Activated T-helper 9 cell treated with anti-CD3 and anti-CD28 coated beads, Interleukin-2, amount 50 U/mL, for 16 hours (primary cell): ENCODE data around the gene SENP1.

Source experiments
- DNase-seq: peaks from one replicate; pipeline ENCODE4 v3.0.0-alpha.2; 2020; ENCODE audit warnings: low read depth

SENP1 gene

DNA sequence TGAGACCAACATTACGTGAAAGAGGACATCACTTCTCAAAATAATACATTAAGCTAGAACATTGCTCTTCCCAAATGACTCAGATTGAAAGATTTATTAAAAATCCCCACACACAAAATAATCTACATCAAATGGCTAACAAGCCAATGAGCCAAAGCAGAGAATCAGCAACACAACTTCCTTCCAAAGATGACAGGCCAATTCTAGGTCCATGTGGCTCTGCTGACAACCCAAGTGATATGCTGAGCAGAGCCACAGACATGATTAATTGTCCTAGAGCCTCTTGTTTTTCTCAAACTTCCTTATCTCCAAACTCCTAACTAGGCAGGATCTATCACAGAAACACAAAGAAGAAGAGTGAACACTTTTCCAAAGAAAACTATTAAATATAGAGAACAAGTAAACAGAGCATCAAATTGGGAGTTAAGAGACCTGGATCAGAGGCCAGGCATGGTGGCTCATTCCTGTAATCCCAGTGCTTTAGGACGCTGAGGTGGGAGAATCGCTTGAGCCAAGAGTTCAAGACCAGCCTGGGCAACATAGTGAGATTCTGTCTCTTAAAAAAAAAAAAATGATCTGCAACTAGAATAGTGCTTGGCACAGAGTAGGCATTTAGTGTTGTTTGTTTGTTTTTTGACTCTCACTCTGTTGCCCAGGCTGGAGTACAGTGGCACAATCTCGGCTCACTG is 38.5 kb downstream of the SENP1 start:
- no peak for DNase-seq

DNA sequence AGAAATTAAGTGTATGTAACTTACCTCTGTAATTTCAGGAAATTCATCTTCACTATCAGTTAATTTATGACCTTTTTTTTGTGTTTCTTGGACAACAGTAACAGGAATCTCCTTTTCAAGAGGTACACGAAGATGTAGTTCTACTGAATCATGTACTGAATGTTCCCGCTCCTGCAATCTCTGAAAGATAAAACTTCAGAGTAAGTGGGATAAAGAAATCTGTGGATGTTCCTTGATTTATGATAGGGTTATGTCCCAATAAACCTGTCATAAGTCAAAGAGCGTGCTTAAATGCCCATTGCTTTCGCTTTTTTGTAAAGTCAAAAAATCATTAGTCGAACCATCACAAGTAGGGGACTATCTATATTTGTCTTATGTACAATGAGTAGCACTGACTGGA is 40.8 kb downstream of the SENP1 start:
- no peak for DNase-seq

DNA sequence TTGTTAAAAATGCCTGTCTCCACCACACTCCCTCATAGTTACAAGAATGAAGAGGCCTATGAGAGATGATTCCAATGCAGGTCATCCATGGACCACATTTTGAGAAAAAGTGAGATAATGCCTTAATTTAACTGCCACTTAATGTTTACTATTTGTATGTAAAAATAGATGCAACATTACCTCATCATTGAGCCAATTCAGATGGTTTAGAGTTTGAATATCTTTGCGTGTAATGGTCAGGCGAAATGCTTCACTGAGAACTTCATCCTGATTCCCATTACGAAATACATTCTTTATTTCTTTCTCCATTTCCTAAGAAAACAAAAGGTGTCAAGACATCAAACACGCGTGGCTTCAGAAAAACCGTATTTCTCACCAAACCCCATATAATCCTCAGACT is 42.3 kb downstream of the SENP1 start:
- no peak for DNase-seq

DNA sequence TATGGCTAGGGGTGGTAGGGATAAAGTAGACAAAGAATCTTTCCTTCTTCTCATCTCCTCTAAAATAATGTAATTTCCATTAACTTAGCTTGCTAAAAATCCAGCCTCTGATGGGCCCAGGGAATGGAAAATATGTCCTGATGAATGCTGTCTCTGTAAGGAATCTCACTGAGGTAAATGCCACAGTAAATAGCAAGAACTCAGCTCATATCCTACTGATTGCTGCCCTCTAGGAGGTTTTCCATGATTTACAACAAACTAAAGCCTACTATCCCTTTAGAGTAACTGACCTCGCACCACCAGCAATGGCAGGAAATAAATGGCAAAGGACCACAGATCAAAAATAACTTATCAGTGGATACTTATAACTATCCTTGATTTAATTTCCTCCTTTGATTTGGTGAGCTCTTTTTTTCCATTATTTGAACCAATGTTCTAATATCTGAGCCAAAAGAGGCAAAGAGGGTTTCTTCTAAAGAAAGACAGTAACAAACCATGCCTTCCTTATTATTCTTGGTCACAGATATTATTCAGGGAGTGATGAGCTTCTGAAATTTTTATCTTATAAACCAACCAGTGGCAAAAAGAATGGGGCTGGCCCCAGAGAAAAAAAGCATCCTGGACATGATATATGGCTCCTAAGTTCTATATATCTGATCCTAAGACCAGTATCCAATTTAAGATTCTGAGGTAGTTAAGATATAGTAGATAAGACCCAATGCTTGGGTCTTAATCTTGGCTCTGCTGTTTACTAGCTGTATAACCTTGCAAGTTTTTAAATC is 43.8 kb downstream of the SENP1 start:
- no peak for DNase-seq

DNA sequence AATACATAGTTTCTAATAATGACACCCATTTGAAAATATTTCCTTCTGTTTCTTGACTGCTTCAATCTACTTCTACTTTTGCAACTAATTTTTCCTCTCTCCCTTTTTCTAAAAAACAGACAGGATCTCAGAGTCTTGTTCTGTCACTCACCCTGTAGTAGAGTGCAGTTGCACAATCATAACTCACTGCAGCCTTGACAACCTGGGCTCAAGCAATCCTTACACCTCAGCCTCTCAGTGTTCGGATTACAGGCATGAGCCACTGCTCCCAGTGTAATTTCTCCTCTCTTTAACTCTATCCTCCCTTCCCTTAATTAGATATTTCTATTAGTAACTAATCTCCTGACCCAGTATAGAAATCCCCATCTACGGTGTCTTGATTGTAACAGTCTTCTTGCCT is 45.4 kb downstream of the SENP1 start:
- no peak for DNase-seq

DNA sequence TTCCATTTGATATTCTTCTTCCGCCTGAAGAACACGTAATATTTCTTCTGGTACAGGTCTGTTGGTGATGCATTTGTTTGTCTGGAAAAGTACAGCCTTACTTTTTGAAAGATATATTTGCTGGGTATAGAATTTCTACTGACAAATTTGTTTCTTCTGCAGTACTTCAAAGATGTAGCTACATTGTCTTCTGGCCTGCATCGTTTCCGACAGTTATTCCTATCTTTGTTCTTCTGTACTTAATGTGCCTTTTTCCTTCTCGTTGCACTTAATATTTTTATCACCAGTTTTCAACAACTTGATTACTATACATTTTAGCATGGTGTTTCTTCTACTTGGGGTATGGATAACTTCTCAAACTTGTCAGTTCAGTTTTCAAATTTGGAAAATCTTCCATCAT is 47.1 kb downstream of the SENP1 start:
- no peak for DNase-seq

DNA sequence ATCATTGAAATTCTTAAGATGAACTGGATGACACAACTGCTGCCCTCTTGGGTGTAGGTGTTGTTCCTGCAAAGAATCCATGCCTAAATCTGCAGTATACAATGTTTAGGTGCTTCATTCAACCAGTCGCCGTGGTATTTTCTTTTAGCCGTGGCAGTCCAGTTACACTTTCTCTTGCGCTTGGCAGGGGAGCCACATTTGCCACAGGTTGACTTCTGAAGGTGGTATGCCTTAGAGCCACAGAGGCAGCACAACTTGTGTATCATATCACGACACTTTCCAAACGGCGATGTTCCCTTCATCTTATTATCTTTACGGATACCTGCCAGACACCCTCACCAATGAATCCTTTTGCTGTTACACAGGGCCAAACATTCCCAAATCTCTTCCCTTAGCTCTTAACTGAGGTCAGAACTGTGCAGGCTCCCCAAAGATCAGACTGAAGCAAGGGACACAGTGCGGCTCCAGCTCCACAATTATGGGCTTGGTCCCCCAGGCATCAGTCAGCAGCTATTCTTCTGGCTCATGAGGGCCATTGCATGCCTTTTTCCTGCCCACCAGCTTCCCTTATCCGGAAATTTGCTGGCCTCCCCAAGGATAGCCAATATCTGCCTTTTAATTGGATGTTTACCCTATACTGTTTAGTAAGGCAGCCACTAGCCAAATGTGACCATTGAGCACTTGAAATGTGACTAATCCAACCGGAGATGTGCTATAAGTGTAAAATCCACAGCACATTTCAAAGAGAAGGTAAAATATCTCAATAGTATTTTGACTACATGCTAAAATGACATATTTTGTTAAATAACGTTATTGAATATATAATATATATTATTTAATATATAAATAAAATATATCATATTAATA is 50.7 kb downstream of the SENP1 start:
- DNase-seq: no peak

DNA sequence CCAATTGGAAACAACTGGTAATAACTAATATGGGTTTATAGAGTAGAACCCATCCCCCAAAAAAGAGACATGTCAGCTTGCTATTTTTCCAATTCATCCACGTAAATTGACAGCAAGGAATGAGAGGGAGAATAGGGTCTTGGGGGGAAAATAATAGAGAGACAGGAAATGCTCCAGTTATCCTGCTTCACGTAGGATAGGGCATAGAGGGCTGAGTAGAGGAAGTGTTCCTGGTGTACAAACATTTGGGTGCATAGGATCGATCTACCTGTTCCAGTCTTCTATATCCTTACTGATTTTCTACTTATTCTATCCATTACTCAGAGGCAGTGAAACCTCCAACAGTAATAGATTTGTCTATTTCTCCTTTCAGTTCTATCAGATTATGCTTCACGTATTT is 52.0 kb downstream of the SENP1 start:
- DNase-seq: no peak

DNA sequence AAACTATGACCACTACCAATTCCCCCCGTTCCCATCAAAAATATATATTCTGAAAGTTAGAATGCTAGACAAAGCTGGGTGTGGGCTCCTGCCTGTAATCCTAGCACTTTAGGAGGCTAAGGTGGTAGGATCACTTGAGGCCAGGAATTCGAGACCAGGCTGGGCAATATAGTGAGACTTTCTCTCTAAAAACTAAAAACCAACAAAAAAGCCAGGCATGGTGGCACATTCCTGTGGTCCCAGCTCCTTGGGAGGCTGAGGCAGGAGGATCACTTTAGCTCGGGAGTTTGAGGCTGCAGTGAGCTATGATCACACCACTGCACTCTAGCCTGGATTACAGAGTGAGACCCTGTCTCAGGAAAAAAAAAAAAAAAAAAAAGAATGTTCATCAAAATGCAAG is 52.8 kb downstream of the SENP1 start:
- no peak for DNase-seq

DNA sequence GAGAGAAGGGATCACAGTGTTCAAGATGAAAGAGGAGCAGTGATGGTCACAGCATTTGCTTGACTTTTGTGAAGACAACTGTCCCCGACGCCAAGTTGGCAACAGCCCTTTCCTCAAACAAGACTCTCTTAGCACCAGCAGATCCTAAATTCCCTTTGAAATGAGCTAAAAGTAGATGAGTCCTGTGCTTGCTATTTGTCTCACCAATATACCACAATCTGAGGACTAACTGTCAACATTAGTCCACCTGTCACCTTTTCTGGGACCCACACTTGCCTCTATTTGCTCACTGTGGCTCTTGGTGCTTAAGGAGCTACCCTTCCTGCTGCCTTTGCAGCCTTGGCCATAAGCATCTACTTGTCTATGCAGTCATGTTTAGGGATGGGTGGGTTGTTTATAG is 54.2 kb downstream of the SENP1 start:
- DNase-seq: no peak

DNA sequence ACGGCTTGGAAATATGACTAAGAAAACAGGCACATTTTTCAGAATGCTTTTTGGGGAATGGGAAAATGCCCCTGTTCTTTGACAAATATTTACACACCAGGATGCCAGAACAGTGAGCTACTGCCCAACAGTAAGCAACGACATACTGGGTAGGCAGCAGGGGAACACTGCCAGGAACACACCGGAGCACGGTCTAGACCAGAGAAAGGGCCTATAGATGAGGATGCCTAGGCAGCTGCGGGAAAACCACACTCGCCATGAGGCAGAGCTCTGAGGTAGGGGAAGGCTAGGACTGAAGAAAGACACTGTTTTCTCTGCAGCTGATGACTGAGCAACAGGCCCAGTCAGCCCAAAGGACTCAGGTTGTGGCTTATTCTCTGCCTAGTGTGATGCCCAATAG is 55.7 kb downstream of the SENP1 start:
- no peak for DNase-seq

DNA sequence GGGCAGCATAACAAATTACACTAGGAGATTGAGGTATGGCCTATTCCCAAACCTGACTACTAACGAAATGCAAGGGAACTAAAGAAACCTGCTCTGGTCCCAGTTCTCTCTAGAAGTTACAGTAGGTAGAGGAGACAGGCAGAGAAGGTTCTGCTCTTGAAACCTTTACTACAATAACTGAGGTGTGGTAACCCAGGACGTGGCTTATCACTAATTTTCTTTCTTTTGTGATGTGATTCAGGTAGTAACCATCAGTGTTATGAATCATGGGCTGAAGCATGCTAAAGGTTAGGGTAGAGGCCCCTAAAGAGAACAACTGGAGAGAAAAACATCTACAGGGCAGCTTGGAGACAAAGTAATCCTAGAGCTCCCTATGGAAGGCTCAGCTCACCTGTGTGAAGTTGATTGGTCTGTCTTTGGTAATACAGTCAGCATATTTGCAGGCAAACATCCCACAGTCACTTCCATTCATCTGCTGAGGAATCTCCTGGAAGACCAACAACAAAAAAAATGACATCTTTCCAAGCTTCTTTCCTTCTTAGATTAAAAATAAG is 59.8 kb downstream of the SENP1 start:
- no peak for DNase-seq

DNA sequence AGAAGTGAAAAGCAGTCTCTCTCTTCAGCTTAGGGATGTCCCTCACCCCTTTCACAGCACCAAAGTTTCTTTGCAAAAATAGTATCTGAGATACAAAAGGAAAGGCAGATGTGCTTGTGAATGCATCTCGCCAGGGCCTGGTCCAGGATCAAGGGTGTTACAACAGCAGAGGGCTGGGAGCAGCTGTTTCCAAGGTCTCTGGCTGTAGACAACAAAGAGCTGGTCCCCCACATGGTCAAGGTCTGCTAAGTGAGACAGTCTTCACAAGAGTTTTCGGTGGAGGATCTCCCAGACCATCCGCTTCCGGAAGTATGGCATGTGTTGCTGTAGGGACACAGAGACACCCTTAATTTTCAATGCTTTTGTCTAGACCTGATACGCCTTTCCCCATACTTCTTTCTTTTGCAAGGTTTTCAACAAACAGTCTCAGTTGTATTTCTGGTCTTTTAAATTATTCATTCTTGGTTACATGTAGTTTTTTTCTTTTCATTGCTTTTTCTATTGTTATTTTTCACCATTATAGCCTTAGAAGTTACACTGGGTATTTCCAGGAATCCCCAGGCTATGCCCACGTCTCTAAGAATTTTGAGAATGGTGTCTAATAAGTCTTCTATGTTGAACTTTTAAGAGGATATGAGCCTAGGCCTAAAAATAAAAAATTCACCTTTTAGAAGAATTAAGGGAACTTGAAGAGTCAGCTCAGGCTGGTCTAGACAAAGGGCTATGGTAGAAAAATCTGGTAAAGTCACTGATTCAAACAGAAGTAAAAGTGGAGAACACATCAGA is 60.6 kb downstream of the SENP1 start:
- DNase-seq: no peak

DNA sequence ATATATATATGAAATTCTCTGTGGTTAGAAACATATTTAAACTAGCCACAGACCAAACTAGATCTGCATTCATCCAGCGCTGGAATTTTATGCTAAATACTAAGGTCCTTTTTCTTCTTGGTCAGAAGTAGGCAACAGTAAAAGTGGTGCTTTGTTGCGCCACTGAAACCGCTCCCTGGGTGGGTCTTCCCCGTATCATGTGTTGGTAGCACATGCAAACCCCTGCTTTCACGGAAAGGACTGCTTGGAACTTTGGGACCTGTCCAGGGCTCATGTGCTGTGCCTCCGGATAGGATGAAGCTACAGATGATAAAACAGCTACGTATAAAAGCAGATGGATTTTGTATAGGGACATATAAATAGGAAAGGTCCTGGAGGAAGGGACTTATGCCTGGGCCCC is 61.5 kb downstream of the SENP1 start:
- no peak for DNase-seq

DNA sequence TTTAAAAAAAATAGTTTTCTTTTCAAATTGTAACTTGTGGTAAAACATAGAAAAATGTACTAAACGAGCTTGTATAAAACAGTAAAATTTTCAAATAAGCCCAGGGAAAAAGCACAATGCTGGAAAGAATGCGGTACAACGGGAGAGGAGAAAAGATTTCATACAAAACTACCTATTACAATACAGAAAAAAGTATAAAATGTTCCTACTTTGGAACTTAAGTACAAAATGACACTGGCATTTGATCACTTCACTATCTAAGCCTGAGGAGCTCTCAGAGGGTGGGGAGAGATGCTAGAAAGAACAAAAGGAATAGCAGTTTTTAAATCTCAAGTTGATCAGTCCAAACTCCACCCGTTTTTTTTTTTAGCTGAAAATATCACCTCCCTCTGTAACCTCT is 62.1 kb downstream of the SENP1 start:
- DNase-seq: no peak

DNA sequence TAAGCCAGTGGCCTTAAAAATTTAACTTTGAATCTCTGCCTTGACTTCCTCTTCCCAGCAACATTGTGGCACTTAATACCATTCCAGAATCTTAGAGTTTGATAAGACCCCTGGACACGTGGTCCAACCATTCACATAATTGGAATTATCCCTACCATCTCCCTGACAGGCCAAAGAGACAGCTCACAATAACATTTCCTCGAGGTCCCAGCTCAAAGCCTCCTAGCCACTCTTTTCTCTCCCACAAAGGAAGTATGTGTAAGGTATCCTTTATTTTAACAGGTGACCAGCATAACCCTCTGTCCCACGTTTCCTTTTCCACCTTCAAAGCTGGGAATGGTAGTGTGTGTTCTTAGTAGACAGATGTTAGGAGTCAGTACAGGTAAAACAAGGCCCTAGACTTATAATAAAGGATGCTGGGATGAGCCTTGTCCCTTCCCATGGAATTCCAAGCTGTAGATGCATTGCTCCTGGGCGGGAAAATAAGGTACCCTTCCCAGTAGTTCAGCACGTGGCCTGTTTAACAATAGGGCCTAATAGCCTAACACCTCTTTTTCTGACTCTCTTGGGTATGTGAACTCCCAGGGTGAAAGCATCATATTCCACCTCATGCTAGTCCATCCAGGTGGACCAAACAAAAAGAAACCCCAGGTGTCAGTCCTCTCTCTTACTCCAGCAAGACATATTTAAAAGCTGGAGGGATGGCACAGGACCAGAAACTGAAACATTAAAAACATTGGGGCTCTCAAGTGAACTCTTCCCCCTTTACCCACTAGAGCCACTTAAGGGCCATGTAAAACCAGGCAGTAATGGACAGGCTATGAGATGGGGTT is 64.1 kb downstream of the SENP1 start:
- no peak for DNase-seq

DNA sequence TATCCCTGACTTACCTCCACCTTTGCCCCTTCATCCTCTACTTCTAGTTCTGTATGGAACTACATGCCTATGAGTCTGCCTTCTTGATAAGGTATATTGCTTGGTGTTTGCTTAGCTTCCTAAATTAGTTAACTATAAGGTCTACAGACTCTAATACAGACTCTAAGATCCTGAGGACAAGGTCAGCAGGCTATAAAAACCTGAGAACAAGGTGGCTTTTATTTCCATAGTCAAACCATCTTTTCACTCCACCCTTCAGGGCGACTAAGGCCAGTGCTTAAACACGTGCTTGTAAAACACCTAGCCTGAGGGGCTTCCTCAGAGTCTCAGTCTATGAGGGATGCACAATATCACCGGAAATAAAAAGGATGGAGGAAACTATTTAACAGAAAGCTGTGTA is 65.5 kb downstream of the SENP1 start:
- DNase-seq: no peak

DNA sequence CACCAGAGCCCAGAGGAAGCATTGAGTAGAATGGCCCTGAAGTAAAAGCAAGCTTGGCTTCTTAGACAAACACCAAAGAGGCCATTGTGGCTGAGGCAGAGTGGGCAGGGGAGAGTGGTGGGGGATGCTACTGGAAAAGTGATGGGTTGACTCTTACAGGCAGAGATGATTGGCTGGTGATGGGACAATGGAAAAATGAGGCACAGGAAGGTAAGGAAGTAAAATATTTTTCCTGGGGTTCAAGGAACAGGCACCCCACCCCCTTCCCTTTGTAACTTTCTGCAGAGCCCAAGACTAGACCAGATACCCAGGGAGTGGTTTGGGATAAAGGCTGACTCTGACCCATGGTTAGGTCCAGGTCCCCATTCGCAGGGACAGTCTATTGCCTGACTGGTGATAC is 66.7 kb downstream of the SENP1 start:
- DNase-seq: no peak

DNA sequence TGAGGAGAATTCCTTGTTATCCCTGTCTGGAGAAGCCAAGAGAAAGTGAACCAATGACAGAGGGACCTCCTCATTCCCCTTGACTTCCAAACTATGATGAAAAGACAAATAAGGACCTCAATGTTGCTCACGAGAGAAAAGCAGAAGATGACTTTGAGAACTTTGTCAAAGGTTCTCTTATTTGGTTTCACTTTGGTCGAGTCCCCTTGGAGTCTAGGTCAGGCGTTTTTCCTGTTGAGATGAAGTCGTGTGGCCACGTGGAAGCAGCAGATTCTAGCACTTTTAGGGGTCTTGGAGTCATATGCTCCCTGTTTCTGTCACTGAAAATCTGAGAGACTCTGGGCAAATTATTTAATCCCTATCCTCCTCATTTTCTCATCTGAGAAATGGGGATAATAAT is 67.8 kb downstream of the SENP1 start:
- no peak for DNase-seq

DNA sequence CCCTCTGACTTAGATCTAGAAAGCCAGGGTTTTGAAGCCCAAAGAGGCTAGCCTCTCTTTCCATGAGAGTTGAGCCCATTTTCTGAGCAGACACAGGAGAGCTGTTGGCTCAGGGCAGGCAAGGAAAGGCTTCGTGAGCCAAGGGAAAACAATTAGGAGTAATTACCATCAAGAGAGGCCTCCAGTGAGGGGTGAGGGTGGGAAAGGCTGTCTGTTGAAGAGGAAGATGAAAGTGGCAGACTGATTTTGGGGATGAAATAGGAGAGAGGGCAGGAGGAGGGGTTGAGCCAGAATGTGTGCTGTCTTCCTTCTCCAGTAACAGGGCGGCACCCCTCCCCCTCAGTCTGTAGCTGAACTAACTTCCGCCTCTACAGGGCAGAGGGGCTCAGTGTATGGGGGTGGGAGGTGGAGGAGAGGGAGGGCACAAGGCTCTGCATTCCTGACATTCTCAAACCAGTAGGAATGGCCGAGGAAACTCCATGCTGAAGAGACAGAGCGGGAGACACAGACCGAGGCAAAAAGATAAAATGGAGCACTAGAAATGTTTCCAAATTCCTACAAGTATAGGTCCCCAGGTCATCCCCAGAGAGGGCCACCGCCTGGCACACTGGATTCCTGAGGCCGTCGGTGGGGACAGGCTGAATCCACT is 68.5 kb downstream of the SENP1 start:
- DNase-seq: no peak
